Measurements from ENCODE around the gene ZCWPW1. TPM values are rescaled to one million over a fixed set of nuclear protein-coding genes. Genes with fewer than 3 reads are reported as not detected.

The ZCWPW1 gene
- total and polyA plus RNA-seq, 10 of the 15 experiments (the other 5 are each of a cell fraction or from before 2014, with no cell fraction given), result 1.3 to 4.4 (median 3.7) TPM

DNA sequence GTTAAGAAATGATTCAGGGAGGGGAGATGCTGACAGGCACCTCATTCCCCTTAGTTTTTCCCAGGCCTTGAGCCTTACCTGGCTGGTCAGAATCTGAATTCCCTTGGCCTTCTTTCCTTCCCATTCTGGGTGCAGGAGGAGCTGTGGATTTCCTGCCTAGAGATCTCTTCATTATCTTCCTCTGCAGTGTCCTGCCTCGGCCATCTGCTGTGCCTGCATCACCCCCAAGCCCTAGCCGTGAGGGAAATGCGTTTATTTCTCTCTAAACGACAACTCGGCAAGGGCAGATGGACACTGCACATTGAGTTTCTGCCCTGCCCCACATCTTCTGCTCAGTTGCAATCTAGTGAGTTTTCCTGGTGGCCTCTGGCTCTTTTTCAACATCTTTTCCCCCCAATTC, 26.7 kb downstream of the ZCWPW1 start:
- RAD21 ChIA-PET (ENCODE audit: unreplicated experiment), result interaction anchor here (3.8 kb wide), 1 partner anchor 27 kb away, joined by 16 read pairs; no protein-coding TSS in a partner anchor
- Histone ChIP-seq H3K4me3 (no peak overlapping the region), H3K36me3 (ENCODE audit: control insufficient read depth in 2 of 2, insufficient read depth in 2 of 2, low read length in 1 of 2) (no peaks in the 10 kb centered on the region), H3K9ac (ENCODE audit: control insufficient read depth, insufficient read depth, low read length) (no peak overlapping the region), H3K9me3 (replicated peaks; ENCODE audit: control insufficient read depth, insufficient read depth, low read length) (no peaks in the 10 kb centered on the region), H4K20me1 (ENCODE audit: control insufficient read depth, insufficient read depth) (no peaks in the 10 kb centered on the region), H3K4me2 (ENCODE audit: control insufficient read depth, insufficient read depth) (no peak overlapping the region), H3K27ac (ENCODE audit: control insufficient read depth, insufficient read depth) (no peak overlapping the region), H2AFZ (ENCODE audit: control insufficient read depth, low read depth, low read length) (no peak overlapping the region), H3K79me2 (ENCODE audit: control insufficient read depth, insufficient read depth, low read length) (no peaks in the 10 kb centered on the region), H3K4me1 (ENCODE audit: control insufficient read depth, insufficient read depth, low read length) (peaks cover 10% of the 10 kb centered on the region), H3K27me3 (replicated peaks in 1 of 2; ENCODE audit: control insufficient read depth in 2 of 2, insufficient read depth in 2 of 2, low read length in 1 of 2) (no peaks in the 10 kb centered on the region)
- POLR2A ChIA-PET, result interaction anchor here (1.4 to 2.2 kb wide), 2 partner anchors 24 to 27 kb away, joined by 4 to 6 read pairs; no protein-coding TSS in a partner anchor
- no peak for TF ChIP-seq NFXL1 (IDR thresholded peaks at IDR 0.05; ENCODE audit: borderline replicate concordance)
- no peak for TF ChIP-seq CREB1 (IDR thresholded peaks at IDR 0.05; ENCODE audit: low read depth)
- no peak for TF ChIP-seq SRF (IDR thresholded peaks at IDR 0.05; ENCODE audit: low read depth in 2 of 2, low read length in 2 of 2)
- no peak for TF ChIP-seq EZH2 (IDR thresholded peaks at IDR 0.05; ENCODE audit: borderline replicate concordance, control insufficient read depth, low read depth, low read length)
- TF ChIP-seq GATAD2B (conservative IDR thresholded peaks at IDR 0.05; ENCODE audit: low read depth), result no peak
- TF ChIP-seq KDM1A (IDR thresholded peaks at IDR 0.05; ENCODE audit: borderline replicate concordance), result no peak
- TF ChIP-seq YY1 (IDR thresholded peaks at IDR 0.05; ENCODE audit: low read depth, low read length), result no peak
- no peak for TF ChIP-seq JUND (IDR thresholded peaks at IDR 0.05; ENCODE audit: low read depth, low read length)
- TF ChIP-seq PML (IDR thresholded peaks at IDR 0.05; ENCODE audit: low read length), result no peak
- TF ChIP-seq TARDBP (IDR thresholded peaks at IDR 0.05; ENCODE audit: borderline replicate concordance), result no peak
- no peak for TF ChIP-seq FOS (IDR thresholded peaks at IDR 0.05; ENCODE audit: borderline replicate concordance, extremely low read depth, insufficient read length)
- TF ChIP-seq, protein P1, sequence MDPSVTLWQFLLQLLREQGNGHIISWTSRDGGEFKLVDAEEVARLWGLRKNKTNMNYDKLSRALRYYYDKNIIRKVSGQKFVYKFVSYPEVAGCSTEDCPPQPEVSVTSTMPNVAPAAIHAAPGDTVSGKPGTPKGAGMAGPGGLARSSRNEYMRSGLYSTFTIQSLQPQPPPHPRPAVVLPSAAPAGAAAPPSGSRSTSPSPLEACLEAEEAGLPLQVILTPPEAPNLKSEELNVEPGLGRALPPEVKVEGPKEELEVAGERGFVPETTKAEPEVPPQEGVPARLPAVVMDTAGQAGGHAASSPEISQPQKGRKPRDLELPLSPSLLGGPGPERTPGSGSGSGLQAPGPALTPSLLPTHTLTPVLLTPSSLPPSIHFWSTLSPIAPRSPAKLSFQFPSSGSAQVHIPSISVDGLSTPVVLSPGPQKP (IDR thresholded peaks at IDR 0.05; ENCODE audit: low read depth, low read length), result no peak
- TF ChIP-seq MYC (IDR thresholded peaks at IDR 0.05; ENCODE audit: insufficient read depth, insufficient read length, insufficient replicate concordance, low read length, severe bottlenecking), result no peak
- no peak for TF ChIP-seq SMC3 (IDR thresholded peaks at IDR 0.05; ENCODE audit: borderline replicate concordance, low read length)
- SMC1A ChIA-PET (ENCODE audit: uncharacterized antibody, unreplicated experiment), result interaction anchor here (0.9 to 1.4 kb wide), 6 partner anchors 13 to 269 kb away, joined by 3 to 4 read pairs (median 4); no protein-coding TSS in a partner anchor
- intact Hi-C loops (cut with micrococcal nuclease; ENCODE audit: unreplicated experiment) (no loop called here), in situ Hi-C loops (cut with MboI) (no loop called here)
- no peak for ATAC-seq
- 76% methylated on average over 5 of the region's 5 CpGs for WGBS (ENCODE audit: insufficient coverage, insufficient replicate concordance, low lambda C conversion rate, missing lambda C conversion rate)
- CTCF ChIA-PET, result interaction anchor here (1.8 kb wide), 1 partner anchor 14 kb away, joined by 5 read pairs; no protein-coding TSS in a partner anchor
- no peak for DNase-seq (ENCODE audit: low read depth, low spot score)
- FAIRE-seq, result no peak
- BruUV-seq (replicated peaks), result no TSS peak
